ENCODE results near the gene DNAH2.

The DNAH2 gene

DNA sequence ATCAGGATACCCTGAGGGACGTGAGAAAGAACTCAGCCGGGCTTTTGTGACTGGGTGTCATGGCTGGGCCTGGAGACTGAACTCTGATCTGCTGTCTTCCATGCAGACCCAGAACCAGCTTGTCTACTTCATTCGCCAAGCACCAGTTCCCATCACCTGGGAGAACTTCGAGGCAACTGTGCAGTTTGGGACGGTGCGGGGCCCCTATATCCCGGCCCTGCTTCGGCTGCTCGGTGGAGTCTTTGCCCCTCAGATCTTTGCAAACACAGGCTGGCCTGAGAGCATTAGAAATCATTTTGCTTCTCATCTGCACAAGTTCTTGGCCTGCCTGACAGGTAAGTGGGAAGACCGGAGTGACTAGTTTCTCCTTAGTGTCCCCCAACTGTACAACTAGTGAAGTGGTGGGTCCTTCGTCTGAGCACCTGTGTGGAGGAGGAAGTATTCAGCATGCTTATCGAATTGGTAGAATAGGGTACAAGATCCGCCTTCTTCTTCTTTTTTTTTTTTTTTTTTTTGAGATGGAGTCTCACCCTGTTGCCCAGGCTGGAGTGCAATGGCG is 15.5 kb downstream of the DNAH2 start:
- H3K4me1 ChIP-seq (ENCODE audit: low read length): peaks cover 4% of the 10 kb centered on the region; the same call in 1 of the 2 replicates
- no peaks in the 10 kb centered on the region for H3K79me2 ChIP-seq (ENCODE audit: low read length)
- no peak overlapping the region for H3K27ac ChIP-seq (ENCODE audit: low read length)
- no peak overlapping the region for H3K4me3 ChIP-seq (ENCODE audit: low read length)
- no peak overlapping the region for H3K4me2 ChIP-seq (ENCODE audit: low read length)
- H4K20me1 ChIP-seq (ENCODE audit: insufficient read depth, low read length): no peaks in the 10 kb centered on the region
- no peaks in the 10 kb centered on the region for H3K27me3 ChIP-seq (ENCODE audit: low read depth, low read length)
- TF ChIP-seq CTCF (IDR thresholded peaks at IDR 0.05; ENCODE audit: low read depth, low read length) (no peak), EZH2phosphoT487 (IDR thresholded peaks at IDR 0.05; ENCODE audit: low read depth) (no peak)
- no peak overlapping the region for H2AFZ ChIP-seq (ENCODE audit: low read depth, low read length)
- no peaks in the 10 kb centered on the region for H3K9me3 ChIP-seq (ENCODE audit: insufficient read depth, low read length)
- H3K36me3 ChIP-seq (replicated peaks; ENCODE audit: low read depth, low read length): no peaks in the 10 kb centered on the region
- no peak overlapping the region for H3K9ac ChIP-seq (ENCODE audit: low read length)

- Histone ChIP-seq H3K9ac (ENCODE audit: low read length) (no peak overlapping the region), H3K27ac (ENCODE audit: low read length) (no peak overlapping the region), H3K36me3 (replicated peaks; ENCODE audit: low read depth, low read length) (no peaks in the 10 kb centered on the region), H2AFZ (ENCODE audit: low read depth, low read length) (no peak overlapping the region), H3K4me2 (ENCODE audit: low read length) (no peak overlapping the region), H3K4me3 (ENCODE audit: low read length) (no peak overlapping the region), H3K9me3 (ENCODE audit: insufficient read depth, low read length) (no peaks in the 10 kb centered on the region), H3K27me3 (ENCODE audit: low read depth, low read length) (no peaks in the 10 kb centered on the region), H3K4me1 (ENCODE audit: low read length) (no peaks in the 10 kb centered on the region), H3K79me2 (ENCODE audit: low read length) (no peaks in the 10 kb centered on the region), H4K20me1 (ENCODE audit: insufficient read depth, low read length) (no peaks in the 10 kb centered on the region)
- TF ChIP-seq CTCF (IDR thresholded peaks at IDR 0.05; ENCODE audit: low read depth, low read length) (no peak), EZH2phosphoT487 (IDR thresholded peaks at IDR 0.05; ENCODE audit: low read depth) (no peak)
These were observed 20.1 kb downstream of the DNAH2 start for GRCh38 chr17:7737601-7738000.

GRCh38 chr17:7739746-7740145 is 22.2 kb downstream of the DNAH2 start:
- Histone ChIP-seq H3K9ac (ENCODE audit: low read length) (no peak overlapping the region), H3K4me1 (ENCODE audit: low read length) (no peaks in the 10 kb centered on the region), H3K4me2 (ENCODE audit: low read length) (no peak overlapping the region), H3K4me3 (ENCODE audit: low read length) (no peak overlapping the region), H3K27ac (ENCODE audit: low read length) (no peak overlapping the region), H2AFZ (ENCODE audit: low read depth, low read length) (no peak overlapping the region), H3K36me3 (replicated peaks; ENCODE audit: low read depth, low read length) (no peaks in the 10 kb centered on the region), H3K79me2 (ENCODE audit: low read length) (no peaks in the 10 kb centered on the region), H3K27me3 (ENCODE audit: low read depth, low read length) (no peaks in the 10 kb centered on the region), H4K20me1 (ENCODE audit: insufficient read depth, low read length) (no peaks in the 10 kb centered on the region), H3K9me3 (ENCODE audit: insufficient read depth, low read length) (no peaks in the 10 kb centered on the region)
- TF ChIP-seq EZH2phosphoT487 (IDR thresholded peaks at IDR 0.05; ENCODE audit: low read depth): no peak
- TF ChIP-seq CTCF (IDR thresholded peaks at IDR 0.05; ENCODE audit: low read depth, low read length): no peak

DNA sequence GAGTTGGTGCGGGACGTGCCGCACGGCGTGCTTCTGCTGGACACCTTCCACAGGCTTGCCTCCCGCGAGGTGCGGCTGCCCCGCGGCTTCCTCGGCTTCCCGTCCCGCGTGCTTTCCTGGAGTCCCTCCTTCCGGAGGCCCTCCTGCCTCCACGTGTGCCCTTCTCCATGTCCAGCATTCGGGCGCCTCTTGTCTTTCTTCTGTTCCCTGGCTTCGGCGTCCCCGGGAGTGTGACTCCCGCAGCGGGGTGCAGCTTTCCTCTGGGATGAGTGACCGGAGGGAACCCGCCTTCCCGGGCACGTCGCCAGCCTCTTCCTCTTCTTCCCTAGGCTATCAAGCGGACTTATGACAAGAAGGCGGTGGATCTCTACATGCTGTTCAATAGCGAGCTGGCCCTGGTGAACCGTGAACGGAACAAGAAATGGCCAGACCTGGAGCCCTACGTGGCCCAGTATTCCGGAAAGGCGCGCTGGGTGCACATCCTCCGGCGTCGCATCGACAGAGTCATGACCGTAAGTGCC is 23.0 kb downstream of the DNAH2 start:
- Histone ChIP-seq H3K4me2 (ENCODE audit: low read length) (no peak overlapping the region), H2AFZ (ENCODE audit: low read depth, low read length) (no peak overlapping the region)
- TF ChIP-seq CTCF (IDR thresholded peaks at IDR 0.05; ENCODE audit: low read depth, low read length) (no peak), EZH2phosphoT487 (IDR thresholded peaks at IDR 0.05; ENCODE audit: low read depth) (no peak)

More for the DNA sequence above, 23.0 kb downstream of the DNAH2 start:
- Histone ChIP-seq H3K27me3 (ENCODE audit: low read depth, low read length) (no peaks in the 10 kb centered on the region), H4K20me1 (ENCODE audit: insufficient read depth, low read length) (no peaks in the 10 kb centered on the region), H3K36me3 (replicated peaks; ENCODE audit: low read depth, low read length) (no peaks in the 10 kb centered on the region), H3K4me3 (ENCODE audit: low read length) (no peak overlapping the region), H3K9me3 (ENCODE audit: insufficient read depth, low read length) (no peaks in the 10 kb centered on the region), H3K9ac (ENCODE audit: low read length) (no peak overlapping the region), H3K79me2 (ENCODE audit: low read length) (no peaks in the 10 kb centered on the region), H3K27ac (ENCODE audit: low read length) (no peak overlapping the region), H3K4me1 (ENCODE audit: low read length) (no peaks in the 10 kb centered on the region)

Data from OCI-LY3 (cell line).